ENCODE results near the gene ABHD12B. TPM values are rescaled to one million over a fixed set of nuclear protein-coding genes. Genes with fewer than 3 reads are reported as not detected.

ABHD12B gene
- total and polyA plus RNA-seq, 2 of the 13 experiments (the other 11 are each of a cell fraction or from before 2014, with no cell fraction given): not detected

- TF ChIP-seq GABPB1 (CRISPR knock-in tag; IDR thresholded peaks at IDR 0.05) (peak; percentile 52; the same call in 1 of the 2 replicates), ZFP91 (CRISPR knock-in tag; IDR thresholded peaks at IDR 0.05; ENCODE audit: borderline replicate concordance) (peak; percentile 48; the same call in 1 of the 2 replicates), ZNF777 (CRISPR knock-in tag; IDR thresholded peaks at IDR 0.05) (peak; percentile 85), KLF6 (CRISPR knock-in tag; IDR thresholded peaks at IDR 0.05) (no peak), ZNF136 (CRISPR knock-in tag; IDR thresholded peaks at IDR 0.05; ENCODE audit: low read depth) (0 out of 2 replicates have a peak, but pooled peaks have one; percentile 36), ZBTB7B (CRISPR knock-in tag; IDR thresholded peaks at IDR 0.05) (0 out of 2 replicates have a peak, but pooled peaks have one; percentile 14), ZNF839 (CRISPR knock-in tag; IDR thresholded peaks at IDR 0.05; ENCODE audit: borderline replicate concordance) (0 out of 2 replicates have a peak, but pooled peaks have one; percentile 18), ZIK1 (CRISPR knock-in tag; IDR thresholded peaks at IDR 0.05; ENCODE audit: borderline replicate concordance, low read depth) (0 out of 2 replicates have a peak, but pooled peaks have one; percentile 42), ZNF564 (CRISPR knock-in tag; IDR thresholded peaks at IDR 0.05) (peak; percentile 37; the same call in 1 of the 2 replicates), KAT8 (CRISPR knock-in tag; IDR thresholded peaks at IDR 0.05) (0 out of 2 replicates have a peak, but pooled peaks have one; percentile 15), NFYB (CRISPR knock-in tag; IDR thresholded peaks at IDR 0.05) (0 out of 2 replicates have a peak, but pooled peaks have one; percentile 16), ZMYM4 (CRISPR knock-in tag; IDR thresholded peaks at IDR 0.05) (0 out of 2 replicates have a peak, but pooled peaks have one; percentile 46), NFKB2 (CRISPR knock-in tag; IDR thresholded peaks at IDR 0.05; ENCODE audit: borderline replicate concordance) (peak; percentile 17; the same call in 1 of the 2 replicates), SAP130 (CRISPR knock-in tag; IDR thresholded peaks at IDR 0.05; ENCODE audit: low read depth) (peak; percentile 28), ZNF501 (CRISPR knock-in tag; IDR thresholded peaks at IDR 0.05) (peak; percentile 35; the same call in 1 of the 2 replicates), BCL6 (CRISPR knock-in tag; IDR thresholded peaks at IDR 0.05) (peak; percentile 42; the same call in 1 of the 2 replicates), ZNF672 (CRISPR knock-in tag; IDR thresholded peaks at IDR 0.05) (no peak)
- TF ChIP-seq, protein P1, sequence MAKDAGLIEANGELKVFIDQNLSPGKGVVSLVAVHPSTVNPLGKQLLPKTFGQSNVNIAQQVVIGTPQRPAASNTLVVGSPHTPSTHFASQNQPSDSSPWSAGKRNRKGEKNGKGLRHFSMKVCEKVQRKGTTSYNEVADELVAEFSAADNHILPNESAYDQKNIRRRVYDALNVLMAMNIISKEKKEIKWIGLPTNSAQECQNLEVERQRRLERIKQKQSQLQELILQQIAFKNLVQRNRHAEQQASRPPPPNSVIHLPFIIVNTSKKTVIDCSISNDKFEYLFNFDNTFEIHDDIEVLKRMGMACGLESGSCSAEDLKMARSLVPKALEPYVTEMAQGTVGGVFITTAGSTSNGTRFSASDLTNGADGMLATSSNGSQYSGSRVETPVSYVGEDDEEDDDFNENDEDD (CRISPR knock-in tag; IDR thresholded peaks at IDR 0.05; ENCODE audit: borderline replicate concordance): 0 out of 2 replicates have a peak, but pooled peaks have one; percentile 31
- TF ChIP-seq, protein P2, sequence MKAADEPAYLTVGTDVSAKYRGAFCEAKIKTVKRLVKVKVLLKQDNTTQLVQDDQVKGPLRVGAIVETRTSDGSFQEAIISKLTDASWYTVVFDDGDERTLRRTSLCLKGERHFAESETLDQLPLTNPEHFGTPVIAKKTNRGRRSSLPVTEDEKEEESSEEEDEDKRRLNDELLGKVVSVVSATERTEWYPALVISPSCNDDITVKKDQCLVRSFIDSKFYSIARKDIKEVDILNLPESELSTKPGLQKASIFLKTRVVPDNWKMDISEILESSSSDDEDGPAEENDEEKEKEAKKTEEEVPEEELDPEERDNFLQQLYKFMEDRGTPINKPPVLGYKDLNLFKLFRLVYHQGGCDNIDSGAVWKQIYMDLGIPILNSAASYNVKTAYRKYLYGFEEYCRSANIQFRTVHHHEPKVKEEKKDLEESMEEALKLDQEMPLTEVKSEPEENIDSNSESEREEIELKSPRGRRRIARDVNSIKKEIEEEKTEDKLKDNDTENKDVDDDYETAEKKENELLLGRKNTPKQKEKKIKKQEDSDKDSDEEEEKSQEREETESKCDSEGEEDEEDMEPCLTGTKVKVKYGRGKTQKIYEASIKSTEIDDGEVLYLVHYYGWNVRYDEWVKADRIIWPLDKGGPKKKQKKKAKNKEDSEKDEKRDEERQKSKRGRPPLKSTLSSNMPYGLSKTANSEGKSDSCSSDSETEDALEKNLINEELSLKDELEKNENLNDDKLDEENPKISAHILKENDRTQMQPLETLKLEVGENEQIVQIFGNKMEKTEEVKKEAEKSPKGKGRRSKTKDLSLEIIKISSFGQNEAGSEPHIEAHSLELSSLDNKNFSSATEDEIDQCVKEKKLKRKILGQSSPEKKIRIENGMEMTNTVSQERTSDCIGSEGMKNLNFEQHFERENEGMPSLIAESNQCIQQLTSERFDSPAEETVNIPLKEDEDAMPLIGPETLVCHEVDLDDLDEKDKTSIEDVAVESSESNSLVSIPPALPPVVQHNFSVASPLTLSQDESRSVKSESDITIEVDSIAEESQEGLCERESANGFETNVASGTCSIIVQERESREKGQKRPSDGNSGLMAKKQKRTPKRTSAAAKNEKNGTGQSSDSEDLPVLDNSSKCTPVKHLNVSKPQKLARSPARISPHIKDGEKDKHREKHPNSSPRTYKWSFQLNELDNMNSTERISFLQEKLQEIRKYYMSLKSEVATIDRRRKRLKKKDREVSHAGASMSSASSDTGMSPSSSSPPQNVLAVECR (CRISPR knock-in tag; IDR thresholded peaks at IDR 0.05; ENCODE audit: borderline replicate concordance): peak; percentile 41; the same call in 1 of the 2 replicates
Measured at GRCh38 chr14:50830044-50830931, 41.6 kb upstream of the ABHD12B start (continued).
